ENCODE data around the gene PAFAH1B2.

Gene PAFAH1B2

DNA sequence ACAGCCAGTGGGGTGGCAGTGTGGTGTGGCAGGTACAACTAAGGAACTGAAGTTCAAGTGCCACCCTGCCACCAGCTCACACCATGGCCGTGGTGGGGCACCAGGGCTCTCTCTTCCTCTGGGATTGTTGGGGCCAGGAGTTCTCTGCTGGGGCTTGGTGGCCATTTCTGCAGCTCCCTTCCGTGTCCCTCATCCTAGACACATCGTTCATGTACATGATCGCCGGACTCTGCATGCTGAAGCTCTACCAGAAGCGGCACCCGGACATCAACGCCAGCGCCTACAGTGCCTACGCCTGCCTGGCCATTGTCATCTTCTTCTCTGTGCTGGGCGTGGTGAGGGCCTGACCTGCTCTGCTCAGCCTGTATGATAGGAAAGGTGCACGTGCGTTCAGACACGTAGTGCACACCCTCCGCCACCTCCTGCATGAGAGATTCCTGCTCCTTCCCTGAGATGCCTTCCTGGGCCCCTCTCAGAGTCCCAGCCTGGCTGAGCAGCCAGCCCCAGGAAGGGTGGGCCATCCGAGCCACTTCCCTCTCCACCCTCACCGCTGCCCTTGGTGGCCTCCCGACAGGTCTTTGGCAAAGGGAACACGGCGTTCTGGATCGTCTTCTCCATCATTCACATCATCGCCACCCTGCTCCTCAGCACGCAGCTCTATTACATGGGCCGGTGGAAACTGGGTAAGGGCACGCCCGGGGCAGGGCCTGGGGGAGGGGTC lies 47.8 kb downstream of the PAFAH1B2 start:
- DNase-seq = no peak

DNA sequence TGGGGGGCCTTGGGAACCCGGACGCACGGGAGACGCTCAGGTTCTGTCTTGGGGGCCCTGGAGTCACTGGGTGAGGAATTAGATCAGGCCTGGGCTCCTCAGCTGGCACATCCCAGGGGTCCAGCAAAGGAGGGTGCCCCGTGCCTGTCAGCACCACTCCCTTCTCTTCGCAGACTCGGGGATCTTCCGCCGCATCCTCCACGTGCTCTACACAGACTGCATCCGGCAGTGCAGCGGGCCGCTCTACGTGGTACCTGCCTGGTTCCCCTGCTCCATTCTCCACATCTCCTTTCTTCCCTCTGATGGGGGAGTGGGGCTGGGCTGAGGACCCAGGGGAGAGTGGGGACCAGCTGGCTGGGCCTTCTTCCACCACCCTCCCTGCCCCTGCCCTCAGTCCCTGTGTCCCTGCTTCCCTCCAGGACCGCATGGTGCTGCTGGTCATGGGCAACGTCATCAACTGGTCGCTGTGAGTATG lies 48.4 kb downstream of the PAFAH1B2 start:
- no peak for DNase-seq

DNA sequence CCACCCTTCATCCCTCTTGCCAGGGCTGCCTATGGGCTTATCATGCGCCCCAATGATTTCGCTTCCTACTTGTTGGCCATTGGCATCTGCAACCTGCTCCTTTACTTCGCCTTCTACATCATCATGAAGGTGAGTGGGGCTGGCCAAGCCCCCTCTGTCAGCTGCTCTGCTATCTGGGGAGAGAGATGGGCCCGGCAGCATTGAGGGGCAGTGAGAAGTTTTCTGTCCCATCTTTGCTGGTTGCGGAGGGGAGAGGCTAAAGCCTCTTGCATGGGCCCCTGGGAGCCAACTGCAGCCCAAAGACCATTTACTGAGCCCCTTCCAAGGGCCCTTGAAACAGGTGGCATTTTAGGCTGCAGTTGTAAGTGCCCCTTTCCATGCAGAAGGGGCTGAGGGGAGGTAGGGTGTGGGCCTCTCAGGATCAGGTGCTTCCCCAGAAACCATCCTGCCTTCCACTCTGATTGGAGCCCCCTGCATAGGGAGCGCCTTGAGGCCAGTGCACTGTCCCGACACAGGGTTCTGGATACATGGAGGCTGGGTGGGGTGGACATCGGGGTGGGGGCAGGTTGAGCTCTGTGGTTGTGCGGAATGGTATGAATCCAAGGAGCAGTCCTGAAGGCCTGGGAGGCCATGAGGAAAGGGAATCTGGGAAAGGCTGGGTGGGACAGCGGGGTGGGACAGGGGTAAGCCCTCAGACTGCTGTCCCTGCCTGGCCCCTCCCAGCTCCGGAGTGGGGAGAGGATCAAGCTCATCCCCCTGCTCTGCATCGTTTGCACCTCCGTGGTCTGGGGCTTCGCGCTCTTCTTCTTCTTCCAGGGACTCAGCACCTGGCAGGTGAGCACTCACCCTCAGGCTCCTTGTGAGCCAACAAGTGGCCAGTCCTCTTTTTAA lies 49.3 kb downstream of the PAFAH1B2 start:
- no peak for DNase-seq

DNA sequence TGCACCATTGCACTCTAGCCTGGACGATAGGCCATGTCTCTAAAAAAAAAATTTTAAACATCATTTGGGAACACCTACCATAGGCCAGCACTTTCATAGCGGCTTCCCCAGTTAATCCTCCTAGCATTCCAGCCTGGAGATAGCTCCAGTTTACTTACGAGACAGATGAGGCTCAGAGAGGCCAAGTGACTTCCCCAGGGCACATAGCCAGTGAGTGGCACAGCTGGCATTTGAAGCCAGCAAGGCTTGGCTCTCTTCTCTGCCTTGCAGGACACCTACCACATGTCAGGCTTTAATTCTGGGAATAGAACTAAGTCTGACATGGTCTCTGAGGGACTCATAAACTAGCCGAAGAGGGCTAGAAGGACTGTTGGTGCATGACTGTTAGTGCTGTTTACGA lies 50.2 kb downstream of the PAFAH1B2 start:
- DNase-seq = no peak

DNA sequence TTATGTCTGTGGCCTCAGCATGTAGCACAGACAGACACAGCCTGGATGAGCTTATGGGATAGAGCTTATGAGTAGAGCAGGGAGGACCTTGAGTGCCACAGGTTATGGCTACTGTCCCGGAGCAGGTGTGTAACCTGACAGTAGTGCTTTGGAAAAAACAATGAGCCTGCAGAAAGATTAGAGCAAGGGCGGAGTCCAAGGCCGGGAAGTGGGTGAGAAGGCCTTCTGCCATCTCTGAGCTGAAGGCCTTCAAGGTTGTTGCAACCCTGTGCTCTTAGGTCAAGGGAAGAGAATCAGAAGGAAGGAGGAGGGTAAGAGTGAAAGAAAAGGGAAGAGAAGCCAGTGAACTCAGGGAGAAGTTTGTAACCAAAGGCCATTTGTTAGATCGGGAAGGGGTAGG lies 51.2 kb downstream of the PAFAH1B2 start:
- no peak for DNase-seq

DNA sequence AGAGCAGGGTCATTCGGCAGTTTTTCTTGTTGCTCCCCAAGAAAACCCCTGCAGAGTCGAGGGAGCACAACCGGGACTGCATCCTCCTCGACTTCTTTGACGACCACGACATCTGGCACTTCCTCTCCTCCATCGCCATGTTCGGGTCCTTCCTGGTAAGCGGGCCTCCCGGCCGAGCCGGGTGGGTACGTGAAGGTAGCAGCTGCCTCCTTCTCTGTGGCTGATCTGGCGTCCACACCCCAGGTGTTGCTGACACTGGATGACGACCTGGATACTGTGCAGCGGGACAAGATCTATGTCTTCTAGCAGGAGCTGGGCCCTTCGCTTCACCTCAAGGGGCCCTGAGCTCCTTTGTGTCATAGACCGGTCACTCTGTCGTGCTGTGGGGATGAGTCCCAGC lies 51.7 kb downstream of the PAFAH1B2 start:
- DNase-seq = no peak

DNA sequence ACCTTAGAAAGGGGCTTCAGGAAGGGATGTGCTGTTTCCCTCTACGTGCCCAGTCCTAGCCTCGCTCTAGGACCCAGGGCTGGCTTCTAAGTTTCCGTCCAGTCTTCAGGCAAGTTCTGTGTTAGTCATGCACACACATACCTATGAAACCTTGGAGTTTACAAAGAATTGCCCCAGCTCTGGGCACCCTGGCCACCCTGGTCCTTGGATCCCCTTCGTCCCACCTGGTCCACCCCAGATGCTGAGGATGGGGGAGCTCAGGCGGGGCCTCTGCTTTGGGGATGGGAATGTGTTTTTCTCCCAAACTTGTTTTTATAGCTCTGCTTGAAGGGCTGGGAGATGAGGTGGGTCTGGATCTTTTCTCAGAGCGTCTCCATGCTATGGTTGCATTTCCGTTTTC lies 52.9 kb downstream of the PAFAH1B2 start:
- DNase-seq = no peak

DNA sequence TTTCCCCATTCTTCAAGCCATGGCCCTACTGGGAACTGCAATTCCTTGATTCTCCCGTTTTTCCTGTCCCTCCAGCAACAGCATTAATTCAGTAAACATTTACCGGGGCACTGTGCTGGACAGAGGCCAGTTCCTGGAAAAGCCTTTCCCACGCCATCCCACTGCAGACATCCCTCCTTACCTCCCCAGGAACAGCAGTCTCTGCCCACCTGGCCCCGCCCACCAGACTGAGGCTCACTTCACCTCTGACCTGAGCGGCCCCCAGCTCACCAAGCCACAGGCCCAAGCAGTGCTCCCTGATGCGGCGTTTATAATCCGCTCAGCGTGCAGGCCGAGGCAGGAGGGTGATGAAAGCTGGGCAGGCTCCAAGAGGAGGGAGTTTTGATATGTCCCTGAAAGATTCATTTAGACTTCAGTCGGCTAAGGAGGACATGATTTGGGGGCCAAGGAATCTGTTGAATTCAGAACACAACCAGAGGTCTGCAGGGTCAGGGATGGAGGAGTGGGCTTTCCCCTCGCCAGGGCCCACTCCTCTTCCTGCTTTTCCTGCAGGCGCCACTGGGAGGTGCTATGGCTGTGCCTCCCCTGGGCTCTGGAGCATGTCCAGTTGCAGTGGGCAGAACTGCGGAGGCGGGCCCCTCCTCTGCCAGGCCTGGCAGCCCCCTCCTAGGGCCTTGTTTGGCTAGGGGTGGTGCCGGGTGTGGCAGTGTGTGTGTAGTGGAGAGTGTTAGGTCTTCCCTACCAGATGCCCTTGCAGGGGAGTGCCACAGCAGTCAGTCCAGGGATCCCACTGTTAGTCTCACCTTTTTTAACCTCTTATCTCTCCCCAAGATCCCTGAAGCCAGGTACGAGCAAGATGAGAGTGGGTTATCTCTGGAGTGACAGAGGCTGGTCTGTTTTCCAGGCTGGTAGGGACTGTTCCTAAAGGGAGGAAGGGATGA lies 53.7 kb downstream of the PAFAH1B2 start:
- DNase-seq = no peak

DNA sequence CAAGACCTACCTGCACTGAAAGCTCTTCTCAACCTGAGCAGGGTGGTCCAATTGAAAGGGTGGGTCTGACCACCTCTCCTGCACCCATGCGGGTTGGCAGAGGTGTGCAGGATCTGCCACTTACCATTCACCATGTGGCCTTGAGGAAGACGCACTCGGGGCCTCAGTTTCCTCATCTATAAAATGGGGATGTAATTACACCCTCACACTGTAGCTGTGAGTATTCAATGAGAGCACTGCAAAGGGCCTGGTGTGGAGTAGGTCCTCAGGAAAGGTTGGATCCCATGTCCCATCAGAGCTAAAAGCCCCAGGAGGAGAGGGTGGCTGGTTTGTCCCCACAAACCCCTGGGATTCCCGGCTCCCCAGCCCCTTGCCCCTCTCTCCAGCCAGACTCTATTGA lies 54.5 kb downstream of the PAFAH1B2 start:
- DNase-seq = no peak

DNA sequence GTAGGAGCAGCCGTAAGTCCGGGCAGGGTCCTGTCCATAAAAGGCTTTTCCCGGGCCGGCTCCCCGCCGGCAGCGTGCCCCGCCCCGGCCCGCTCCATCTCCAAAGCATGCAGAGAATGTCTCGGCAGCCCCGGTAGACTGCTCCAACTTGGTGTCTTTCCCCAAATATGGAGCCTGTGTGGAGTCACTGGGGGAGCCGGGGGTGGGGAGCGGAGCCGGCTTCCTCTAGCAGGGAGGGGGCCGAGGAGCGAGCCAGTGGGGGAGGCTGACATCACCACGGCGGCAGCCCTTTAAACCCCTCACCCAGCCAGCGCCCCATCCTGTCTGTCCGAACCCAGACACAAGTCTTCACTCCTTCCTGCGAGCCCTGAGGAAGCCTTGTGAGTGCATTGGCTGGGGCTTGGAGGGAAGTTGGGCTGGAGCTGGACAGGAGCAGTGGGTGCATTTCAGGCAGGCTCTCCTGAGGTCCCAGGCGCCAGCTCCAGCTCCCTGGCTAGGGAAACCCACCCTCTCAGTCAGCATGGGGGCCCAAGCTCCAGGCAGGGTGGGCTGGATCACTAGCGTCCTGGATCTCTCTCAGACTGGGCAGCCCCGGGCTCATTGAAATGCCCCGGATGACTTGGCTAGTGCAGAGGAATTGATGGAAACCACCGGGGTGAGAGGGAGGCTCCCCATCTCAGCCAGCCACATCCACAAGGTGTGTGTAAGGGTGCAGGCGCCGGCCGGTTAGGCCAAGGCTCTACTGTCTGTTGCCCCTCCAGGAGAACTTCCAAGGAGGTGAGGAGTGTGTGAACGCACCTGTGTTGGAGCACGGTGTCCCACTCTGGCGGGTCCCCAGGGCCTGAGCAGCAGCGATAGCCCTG lies 55.2 kb downstream of the PAFAH1B2 start, which contains the start of gene TAGLN:
Gene TAGLN, plus strand, starts transcription at position 318 of the 863 bp plus-strand sequence. CDS start 3,644 bp downstream, outside the sequence.
- no peak for DNase-seq

DNA sequence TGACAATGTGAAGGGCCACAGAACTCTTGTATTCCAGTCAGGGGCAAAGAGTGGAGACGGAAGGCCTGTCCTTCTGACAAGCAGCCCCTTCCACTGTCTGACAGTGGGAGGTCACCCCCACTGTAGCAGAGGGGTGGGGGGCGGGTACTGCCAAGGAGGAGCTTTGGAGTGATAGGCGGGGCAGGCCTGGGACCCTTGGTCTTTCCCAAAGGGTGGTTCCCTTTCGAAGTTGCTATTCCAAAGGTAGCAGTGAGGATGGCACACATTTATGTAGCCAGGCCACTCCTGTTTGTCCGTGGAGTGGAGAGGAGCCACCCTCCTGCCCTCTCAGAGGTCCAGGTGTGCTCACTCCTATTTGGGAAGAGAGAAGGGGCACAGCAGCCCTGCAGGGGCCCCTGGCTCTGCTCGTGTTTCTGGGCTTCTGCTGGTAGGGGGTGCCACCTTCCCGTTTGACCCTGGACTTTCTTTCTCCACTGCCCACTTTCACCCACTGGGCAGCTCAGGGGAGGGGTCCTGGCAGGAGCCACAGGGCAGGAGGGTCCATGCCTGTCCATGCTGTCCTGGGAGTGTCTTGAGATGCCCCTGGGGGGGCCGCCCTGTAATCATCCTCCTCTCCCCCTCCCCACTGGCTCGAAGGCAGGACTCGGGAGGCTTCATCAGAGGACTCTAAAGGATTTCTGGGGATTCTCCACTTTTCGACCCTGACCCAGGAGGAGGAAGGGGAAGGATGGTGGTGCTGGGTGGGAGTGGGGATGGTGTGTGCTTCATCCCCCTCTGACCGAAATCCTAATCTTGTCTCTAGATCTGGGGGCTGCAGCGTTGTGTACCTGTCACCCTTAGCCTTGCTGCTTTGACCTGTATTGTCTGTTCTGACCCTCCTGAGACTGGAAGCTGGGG lies 56.1 kb downstream of the PAFAH1B2 start:
- DNase-seq = no peak

DNA sequence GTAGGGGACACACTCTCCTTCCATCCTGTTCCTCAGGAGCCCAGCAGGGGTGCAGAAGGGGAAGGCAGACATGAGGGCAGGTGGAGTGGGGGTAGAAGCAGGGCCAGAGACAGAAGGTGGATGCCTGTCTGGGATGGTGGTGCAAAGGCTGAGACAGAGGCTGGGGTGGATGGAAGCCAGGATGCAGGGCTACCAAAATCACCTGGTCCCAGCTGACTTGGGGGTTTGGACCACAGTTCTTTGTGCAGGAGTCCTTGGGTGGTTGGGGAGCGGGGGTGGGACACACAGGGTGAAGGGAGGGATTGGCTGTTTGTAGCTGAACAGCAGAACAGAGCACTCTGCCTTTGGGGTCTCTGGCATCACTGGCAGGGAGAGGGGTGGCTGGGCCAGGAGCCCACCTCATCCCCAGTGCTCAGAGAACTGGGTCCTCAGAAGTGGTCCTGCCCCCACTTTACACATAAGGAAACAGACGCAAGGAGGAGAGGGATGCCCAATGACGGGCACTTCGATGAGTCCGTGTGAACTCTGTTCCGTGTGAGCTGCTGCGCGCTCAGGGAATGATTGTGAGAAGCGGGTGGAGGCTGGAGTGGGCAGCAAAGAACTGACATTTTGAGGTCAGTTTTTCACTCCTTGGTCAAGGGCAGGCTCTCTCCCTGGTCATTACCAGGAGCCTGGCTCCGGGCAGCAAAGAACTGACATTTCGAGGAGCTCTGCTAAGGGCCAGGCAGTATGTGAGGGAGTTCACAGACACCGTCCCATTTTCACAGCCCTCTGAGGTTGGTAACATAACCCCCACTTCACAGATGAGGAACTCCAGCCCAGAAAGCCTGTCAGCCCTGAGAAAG lies 56.9 kb downstream of the PAFAH1B2 start:
- no peak for DNase-seq

DNA sequence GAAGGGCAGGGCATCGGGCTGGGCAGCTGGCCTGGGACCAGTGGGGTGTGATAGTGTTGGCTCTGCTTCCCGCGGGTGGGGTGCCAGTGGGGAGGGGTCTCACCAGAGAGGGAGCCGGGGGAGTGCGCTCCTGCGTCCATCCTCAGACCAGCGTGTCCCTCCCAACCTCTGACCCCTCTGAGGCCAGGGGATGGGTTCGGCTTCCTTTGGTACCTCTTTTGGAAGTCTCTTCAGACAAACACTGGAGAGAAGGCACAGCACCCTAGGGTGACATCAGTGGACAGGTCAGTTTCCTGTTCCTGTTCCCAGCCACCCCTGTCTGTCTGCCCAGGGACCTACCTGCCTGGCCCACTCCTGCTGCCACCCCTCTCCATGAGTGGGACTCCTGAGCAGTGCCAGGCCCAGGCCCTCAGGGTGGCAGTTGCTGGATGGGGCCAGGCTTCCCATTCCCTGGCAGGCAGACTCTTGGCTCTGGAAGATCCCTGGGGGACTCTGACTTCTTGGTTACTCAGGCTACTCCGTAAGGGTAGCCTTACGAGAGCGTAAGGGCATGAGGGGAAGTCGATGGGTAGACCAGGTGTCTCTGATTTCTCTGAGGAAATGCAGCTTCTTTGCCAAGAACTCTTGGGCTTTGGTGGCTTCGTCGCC lies 57.7 kb downstream of the PAFAH1B2 start:
- DNase-seq = no peak

DNA sequence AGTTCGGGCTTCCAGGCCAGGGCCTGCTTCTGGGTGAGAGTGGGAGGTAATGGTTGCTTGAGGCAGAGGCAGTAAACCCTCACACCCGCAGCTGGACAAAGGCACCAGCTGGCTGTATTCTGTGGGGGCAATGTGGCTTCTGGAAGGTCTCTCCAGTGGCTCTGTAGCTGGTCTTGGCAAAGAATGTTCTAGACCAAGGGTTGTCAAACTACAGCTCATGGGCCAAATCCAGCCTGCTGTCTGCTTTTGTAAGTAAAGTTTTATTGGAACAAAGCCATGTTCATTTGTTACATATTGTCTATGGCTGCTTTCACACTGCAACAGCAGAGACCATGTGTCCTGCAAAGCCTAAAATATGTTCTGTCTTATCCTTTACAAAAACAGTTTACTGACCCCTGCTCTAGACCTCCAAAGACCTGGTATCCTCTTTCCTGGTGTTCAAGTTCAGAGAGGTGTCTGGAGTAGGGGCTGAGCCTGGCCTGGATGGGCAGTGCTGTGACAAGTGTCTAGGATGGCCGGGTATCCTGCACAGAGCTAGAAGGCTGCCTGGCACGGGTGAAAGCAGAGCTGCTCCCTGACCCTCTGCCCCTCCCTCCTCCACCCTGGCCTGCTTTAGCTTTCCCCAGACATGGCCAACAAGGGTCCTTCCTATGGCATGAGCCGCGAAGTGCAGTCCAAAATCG lies 58.4 kb downstream of the PAFAH1B2 start:
- DNase-seq = no peak

DNA sequence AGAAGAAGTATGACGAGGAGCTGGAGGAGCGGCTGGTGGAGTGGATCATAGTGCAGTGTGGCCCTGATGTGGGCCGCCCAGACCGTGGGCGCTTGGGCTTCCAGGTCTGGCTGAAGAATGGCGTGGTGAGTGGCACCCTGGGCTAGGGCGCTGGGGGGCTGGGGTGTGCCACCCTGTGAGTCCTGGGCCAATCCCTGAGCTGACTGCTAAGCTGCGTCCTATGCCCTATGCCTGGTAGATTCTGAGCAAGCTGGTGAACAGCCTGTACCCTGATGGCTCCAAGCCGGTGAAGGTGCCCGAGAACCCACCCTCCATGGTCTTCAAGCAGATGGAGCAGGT lies 59.0 kb downstream of the PAFAH1B2 start:
- no peak for DNase-seq

DNA sequence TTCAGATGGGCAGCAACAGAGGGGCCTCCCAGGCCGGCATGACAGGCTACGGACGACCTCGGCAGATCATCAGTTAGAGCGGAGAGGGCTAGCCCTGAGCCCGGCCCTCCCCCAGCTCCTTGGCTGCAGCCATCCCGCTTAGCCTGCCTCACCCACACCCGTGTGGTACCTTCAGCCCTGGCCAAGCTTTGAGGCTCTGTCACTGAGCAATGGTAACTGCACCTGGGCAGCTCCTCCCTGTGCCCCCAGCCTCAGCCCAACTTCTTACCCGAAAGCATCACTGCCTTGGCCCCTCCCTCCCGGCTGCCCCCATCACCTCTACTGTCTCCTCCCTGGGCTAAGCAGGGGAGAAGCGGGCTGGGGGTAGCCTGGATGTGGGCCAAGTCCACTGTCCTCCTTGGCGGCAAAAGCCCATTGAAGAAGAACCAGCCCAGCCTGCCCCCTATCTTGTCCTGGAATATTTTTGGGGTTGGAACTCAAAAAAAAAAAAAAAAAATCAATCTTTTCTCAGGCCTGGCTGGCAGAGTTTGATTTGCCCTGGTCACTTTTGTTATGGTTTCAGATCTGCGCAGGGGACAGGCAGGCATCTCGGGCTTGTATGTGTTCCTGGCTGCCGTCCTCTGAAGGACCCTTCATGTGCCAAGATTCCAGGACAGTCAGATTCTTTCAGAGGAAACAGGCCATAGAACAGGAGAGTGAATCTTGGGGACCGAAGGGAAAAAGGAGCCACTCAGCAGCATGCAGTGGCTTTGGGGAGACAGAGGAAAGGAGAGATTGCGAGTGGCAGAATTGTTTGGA lies 60.4 kb downstream of the PAFAH1B2 start:
- DNase-seq = no peak

DNA sequence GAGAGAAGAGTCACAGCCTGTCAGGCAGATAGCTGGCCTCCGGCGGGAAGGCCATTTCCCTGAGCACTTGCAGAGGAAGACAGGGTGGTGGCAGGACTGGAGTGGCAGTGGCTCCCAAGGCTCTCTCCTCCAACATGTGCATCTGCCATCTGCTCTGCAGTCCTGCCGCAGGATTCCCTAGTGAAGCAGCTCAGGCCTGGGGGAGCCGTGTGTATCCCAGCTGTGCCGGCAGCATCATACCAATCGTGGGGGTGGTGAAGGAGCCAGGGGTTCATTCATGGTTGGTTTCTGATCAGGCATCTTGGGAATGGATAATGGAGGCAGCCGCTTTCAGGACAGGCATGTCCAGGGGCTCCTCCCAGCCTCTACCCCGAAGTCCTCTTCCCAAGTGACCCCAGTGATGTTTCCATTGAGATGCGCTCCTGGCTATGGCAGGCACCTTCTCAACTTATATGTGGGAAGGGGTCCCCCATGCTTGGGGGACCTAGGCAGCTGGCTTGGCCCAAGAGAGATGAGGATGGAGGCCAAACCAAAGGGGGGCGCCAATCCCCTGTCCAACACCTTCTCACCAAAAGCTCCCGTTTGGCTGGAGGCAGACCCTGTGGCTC lies 61.2 kb downstream of the PAFAH1B2 start:
- DNase-seq = no peak

Measured in AML-193 (cell line).